Hematopoietic multipotent progenitor cell (in vitro differentiated cells): ENCODE measurements around the gene TIMM44. TPM values are rescaled to one million over a fixed set of nuclear protein-coding genes. Genes with fewer than 3 reads are reported as not detected.
A peak's percentile ranks its signal among the peaks of the same experiment; 100 is the strongest.

Experiments
- DNase-seq, 3 donors: peaks; one replicate each; pipeline ENCODE4 v3.0.0-alpha.2; 2011 to 2015; ENCODE audit warnings: low read depth in 2 of 3, low spot score in 2 of 3
- total RNA-seq: library from RNA; depleted of rRNA; stranded (reverse); fragments of >200 nt; gene quantifications from one replicate; pipeline ENCODE4 v1.2.3, GENCODE V29; 2012

TIMM44 gene
- total RNA-seq, result 44.7 TPM

GRCh38 chr19:7943444-7944176 is at the start of gene TIMM44:
Gene TIMM44, minus strand, starts transcription at chr19:7943666. Its CDS starts 15 bp downstream, at chr19:7943651.
- peak; percentile 91 to 100 (median 99) for DNase-seq

GRCh38 chr19:7992575-7992974 is 49.1 kb upstream of the TIMM44 start:
- no peak for DNase-seq

- no peak for DNase-seq
Observed at GRCh38 chr19:7989071-7989575, 45.7 kb upstream of the TIMM44 start.

GRCh38 chr19:7988307-7988706 is 44.8 kb upstream of the TIMM44 start:
- DNase-seq, result no peak

GRCh38 chr19:7987114-7987768 is 43.8 kb upstream of the TIMM44 start:
- DNase-seq, result no peak

- DNase-seq, result no peak
Observed at GRCh38 chr19:7986321-7987113, 43.1 kb upstream of the TIMM44 start.

- DNase-seq, result no peak
Observed at GRCh38 chr19:7985481-7985911, 42.0 kb upstream of the TIMM44 start.

- DNase-seq, result no peak
Observed at GRCh38 chr19:7983995-7984837, 40.8 kb upstream of the TIMM44 start.

- no peak for DNase-seq
Observed at GRCh38 chr19:7983286-7983950, 40.0 kb upstream of the TIMM44 start.

GRCh38 chr19:7982651-7983099 is 39.2 kb upstream of the TIMM44 start:
- DNase-seq, result no peak

GRCh38 chr19:7982103-7982502 is 38.6 kb upstream of the TIMM44 start:
- no peak for DNase-seq

- DNase-seq, result no peak
Observed at GRCh38 chr19:7981661-7982060, 38.2 kb upstream of the TIMM44 start.

- no peak for DNase-seq
Observed at GRCh38 chr19:7981199-7981598, 37.7 kb upstream of the TIMM44 start.

GRCh38 chr19:7980635-7981121 is 37.2 kb upstream of the TIMM44 start:
- DNase-seq, result no peak

- no peak for DNase-seq
Observed at GRCh38 chr19:7980168-7980567, 36.7 kb upstream of the TIMM44 start.

GRCh38 chr19:7979559-7979958 is 36.1 kb upstream of the TIMM44 start:
- no peak for DNase-seq

- no peak for DNase-seq
Observed at GRCh38 chr19:7979011-7979410, 35.5 kb upstream of the TIMM44 start.

- no peak for DNase-seq
Observed at GRCh38 chr19:7978179-7978825, 34.8 kb upstream of the TIMM44 start.

GRCh38 chr19:7977723-7978040 is 34.2 kb upstream of the TIMM44 start:
- DNase-seq, result no peak
